HG03575 (cell line): Measurements from ENCODE around the gene TRMU.

Experiments used
- ATAC-seq: cut with Tn5 transposase; IDR thresholded peaks from one replicate; pipeline ENCODE4 v1.9.1; 2021; ENCODE audit not compliant: unreplicated experiment, insufficient number of reproducible peaks, low FRiP score; ENCODE audit errors: extremely low read depth

Gene TRMU

GRCh38 chr22:46376908-46377524 is 41.5 kb downstream of the TRMU start:
- no peak for ATAC-seq

GRCh38 chr22:46377525-46378425 is 42.3 kb downstream of the TRMU start:
- ATAC-seq = no peak

GRCh38 chr22:46378426-46379065 is 43.0 kb downstream of the TRMU start:
- no peak for ATAC-seq

- no peak for ATAC-seq
Observed at GRCh38 chr22:46379066-46379930, 43.8 kb downstream of the TRMU start.

- no peak for ATAC-seq
Observed at GRCh38 chr22:46380069-46380468, 44.6 kb downstream of the TRMU start.

GRCh38 chr22:46380581-46380980 is 45.1 kb downstream of the TRMU start:
- no peak for ATAC-seq

- no peak for ATAC-seq
Observed at GRCh38 chr22:46381142-46381541, 45.6 kb downstream of the TRMU start.

- no peak for ATAC-seq
Observed at GRCh38 chr22:46381731-46382130, 46.2 kb downstream of the TRMU start.

GRCh38 chr22:46382524-46382923 is 47.0 kb downstream of the TRMU start:
- no peak for ATAC-seq

- ATAC-seq = no peak
Observed at GRCh38 chr22:46386312-46386711, 50.8 kb downstream of the TRMU start.

GRCh38 chr22:46387748-46388147 is 52.2 kb downstream of the TRMU start:
- no peak for ATAC-seq

GRCh38 chr22:46388647-46389046 is 53.1 kb downstream of the TRMU start:
- ATAC-seq = no peak

GRCh38 chr22:46389081-46389480 is 53.6 kb downstream of the TRMU start:
- ATAC-seq = no peak

GRCh38 chr22:46390105-46390651 is 54.7 kb downstream of the TRMU start:
- no peak for ATAC-seq

GRCh38 chr22:46390652-46391301 is 55.3 kb downstream of the TRMU start:
- ATAC-seq = no peak

- ATAC-seq = no peak
Observed at GRCh38 chr22:46391486-46392136, 56.1 kb downstream of the TRMU start.

GRCh38 chr22:46392137-46392844 is 56.8 kb downstream of the TRMU start:
- ATAC-seq = no peak
